ENCODE results near the gene TAGLN.

TAGLN gene

DNA sequence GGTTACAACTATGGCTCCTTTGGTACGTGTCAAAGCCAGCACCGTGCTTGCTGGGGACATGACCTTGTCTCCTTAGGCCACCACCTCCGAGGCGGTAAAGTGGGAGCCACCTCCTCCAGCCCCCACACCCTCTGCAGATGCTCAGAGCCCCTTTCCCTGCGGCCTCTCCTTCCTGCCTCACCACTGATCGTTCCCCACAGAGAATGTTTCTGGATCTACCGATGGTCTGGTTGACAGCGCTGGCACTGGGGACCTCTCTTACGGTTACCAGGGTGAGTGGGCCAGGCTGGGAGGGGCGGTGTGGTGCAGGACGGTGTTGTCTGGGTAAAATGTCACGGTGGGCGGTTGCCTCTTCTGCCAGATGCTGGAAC lies 11.8 kb upstream of the TAGLN start:
- H3K4me3 ChIP-seq (ENCODE audit: low read length), result no peak overlapping the region
- DNase-seq (ENCODE audit: low read depth), result no peak
- TF ChIP-seq, protein P1, sequence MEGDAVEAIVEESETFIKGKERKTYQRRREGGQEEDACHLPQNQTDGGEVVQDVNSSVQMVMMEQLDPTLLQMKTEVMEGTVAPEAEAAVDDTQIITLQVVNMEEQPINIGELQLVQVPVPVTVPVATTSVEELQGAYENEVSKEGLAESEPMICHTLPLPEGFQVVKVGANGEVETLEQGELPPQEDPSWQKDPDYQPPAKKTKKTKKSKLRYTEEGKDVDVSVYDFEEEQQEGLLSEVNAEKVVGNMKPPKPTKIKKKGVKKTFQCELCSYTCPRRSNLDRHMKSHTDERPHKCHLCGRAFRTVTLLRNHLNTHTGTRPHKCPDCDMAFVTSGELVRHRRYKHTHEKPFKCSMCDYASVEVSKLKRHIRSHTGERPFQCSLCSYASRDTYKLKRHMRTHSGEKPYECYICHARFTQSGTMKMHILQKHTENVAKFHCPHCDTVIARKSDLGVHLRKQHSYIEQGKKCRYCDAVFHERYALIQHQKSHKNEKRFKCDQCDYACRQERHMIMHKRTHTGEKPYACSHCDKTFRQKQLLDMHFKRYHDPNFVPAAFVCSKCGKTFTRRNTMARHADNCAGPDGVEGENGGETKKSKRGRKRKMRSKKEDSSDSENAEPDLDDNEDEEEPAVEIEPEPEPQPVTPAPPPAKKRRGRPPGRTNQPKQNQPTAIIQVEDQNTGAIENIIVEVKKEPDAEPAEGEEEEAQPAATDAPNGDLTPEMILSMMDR (conservative IDR thresholded peaks at IDR 0.05; ENCODE audit: low read length), result no peak

DNA sequence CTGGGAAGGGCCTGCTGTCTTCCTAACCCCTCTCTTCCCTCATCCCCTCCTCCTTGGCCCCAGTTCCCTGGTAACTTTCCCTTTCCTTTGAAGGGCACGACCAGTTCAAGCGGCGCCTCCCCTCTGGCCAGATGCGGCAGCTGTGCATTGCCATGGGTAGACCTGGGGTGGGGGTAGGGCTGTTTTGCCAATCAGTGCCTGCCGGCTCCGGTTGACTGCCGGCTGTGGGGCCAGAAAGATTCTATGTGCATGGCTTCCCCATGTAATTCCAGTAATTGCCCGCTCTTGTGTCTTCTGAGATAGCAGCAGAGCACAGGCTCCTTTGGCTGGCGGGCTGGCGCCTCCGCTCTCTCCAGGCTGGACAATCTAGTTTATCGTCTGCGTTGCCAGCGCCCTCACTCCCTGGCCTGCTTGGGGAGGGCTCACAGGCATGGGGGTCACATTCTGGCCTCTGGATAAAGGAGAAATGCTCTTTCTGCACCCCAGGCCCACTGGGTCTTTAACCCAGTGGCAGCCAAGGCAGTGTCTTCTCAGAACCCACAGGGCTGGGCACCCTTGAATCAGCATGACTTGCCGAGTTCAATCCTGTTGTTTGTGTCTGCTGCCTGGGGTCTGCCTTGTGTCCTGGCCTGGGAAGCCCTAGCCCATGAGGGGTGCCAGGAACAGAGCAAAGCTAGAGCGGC lies 11.2 kb upstream of the TAGLN start:
- TF ChIP-seq, protein P1 (conservative IDR thresholded peaks at IDR 0.05; ENCODE audit: low read length), result no peak
- H3K4me3 ChIP-seq (ENCODE audit: low read length), result no peak overlapping the region
- DNase-seq (ENCODE audit: low read depth), result no peak

DNA sequence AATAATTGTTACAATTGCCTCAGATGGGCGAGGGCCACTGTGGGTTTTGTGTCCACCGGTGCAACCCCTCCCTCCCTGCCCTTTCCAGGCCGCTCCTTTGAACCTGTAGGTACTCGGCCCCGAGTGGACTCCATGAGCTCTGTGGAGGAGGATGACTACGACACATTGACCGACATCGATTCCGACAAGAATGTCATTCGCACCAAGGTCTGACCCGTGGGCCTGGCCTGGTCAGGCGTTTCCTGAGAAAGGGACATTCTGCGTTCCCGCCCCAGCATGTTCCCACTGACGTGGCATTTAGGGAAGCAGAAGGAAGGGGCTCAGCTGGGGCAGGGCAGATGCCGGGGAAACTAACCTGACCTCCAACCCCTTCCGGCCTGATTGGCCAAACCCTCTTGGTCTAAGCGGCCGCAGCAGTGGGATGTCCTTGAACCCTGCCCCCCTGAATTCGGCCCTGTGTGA lies 10.5 kb upstream of the TAGLN start:
- DNase-seq (ENCODE audit: low read depth), result no peak
- H3K4me3 ChIP-seq (ENCODE audit: low read length), result no peak overlapping the region
- TF ChIP-seq, protein P1 (conservative IDR thresholded peaks at IDR 0.05; ENCODE audit: low read length), result no peak

DNA sequence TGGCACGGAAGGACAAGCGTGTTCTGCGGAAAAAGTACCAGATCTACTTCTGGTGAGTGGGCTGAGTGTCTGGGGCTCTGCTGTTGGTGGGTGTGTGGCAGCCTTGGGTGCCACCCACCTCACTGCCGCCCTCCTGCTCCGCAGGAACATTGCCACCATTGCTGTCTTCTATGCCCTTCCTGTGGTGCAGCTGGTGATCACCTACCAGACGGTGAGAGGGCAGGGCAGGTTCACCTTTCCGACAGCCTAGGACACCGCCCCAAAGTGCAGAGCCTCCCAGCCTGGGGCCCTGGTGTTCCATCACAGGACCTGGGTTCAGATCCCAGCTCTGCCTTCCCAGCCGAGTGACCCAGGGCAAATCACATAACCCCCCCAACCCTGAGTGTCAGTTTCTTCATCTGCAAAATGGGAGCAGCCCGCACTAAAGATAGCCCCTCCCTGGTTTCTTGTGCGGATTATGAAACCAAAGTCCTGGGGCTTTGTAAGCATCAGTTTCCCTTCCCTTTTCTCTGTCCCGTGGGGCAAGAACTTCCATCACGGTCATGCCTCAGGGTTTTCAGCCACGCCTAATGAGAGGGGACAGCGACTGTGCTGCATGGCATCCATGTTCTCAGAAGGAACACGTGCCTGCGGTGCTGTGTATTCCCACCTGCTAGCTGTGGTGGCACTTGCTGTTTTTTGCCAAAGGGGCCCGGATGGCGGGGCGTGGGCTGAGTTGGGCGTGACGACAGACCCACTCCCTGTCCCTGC lies 9.8 kb upstream of the TAGLN start:
- H3K4me3 ChIP-seq (ENCODE audit: low read length), result no peak overlapping the region
- no peak for DNase-seq (ENCODE audit: low read depth)
- TF ChIP-seq, protein P1 (conservative IDR thresholded peaks at IDR 0.05; ENCODE audit: low read length), result no peak

DNA sequence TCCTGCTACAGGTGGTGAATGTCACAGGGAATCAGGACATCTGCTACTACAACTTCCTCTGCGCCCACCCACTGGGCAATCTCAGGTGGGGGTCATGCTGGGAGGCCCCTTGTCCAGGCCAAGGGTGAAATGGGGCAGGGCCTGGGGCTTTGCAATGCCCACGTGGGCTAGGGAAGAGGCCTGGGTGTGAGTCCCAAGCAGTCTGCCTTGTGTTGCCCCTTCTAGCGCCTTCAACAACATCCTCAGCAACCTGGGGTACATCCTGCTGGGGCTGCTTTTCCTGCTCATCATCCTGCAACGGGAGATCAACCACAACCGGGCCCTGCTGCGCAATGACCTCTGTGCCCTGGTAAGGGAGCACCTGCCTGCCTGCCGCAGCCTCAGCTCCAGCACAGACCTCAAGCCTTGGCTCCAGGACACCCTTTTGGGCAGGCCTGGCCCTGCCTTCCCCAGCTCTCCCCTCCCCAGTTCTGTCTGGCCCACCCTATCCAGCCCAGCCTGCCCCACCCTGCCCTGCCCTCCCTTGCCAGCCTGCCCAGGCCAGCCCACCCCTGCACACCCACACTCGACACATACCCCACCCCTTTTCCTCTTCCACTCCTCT lies 9.1 kb upstream of the TAGLN start:
- no peak overlapping the region for H3K4me3 ChIP-seq (ENCODE audit: low read length)
- TF ChIP-seq, protein P1 (conservative IDR thresholded peaks at IDR 0.05; ENCODE audit: low read length), result no peak
- DNase-seq (ENCODE audit: low read depth), result no peak

DNA sequence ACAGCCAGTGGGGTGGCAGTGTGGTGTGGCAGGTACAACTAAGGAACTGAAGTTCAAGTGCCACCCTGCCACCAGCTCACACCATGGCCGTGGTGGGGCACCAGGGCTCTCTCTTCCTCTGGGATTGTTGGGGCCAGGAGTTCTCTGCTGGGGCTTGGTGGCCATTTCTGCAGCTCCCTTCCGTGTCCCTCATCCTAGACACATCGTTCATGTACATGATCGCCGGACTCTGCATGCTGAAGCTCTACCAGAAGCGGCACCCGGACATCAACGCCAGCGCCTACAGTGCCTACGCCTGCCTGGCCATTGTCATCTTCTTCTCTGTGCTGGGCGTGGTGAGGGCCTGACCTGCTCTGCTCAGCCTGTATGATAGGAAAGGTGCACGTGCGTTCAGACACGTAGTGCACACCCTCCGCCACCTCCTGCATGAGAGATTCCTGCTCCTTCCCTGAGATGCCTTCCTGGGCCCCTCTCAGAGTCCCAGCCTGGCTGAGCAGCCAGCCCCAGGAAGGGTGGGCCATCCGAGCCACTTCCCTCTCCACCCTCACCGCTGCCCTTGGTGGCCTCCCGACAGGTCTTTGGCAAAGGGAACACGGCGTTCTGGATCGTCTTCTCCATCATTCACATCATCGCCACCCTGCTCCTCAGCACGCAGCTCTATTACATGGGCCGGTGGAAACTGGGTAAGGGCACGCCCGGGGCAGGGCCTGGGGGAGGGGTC lies 7.3 kb upstream of the TAGLN start:
- H3K4me3 ChIP-seq (ENCODE audit: low read length), result no peak overlapping the region
- TF ChIP-seq, protein P1 (conservative IDR thresholded peaks at IDR 0.05; ENCODE audit: low read length), result no peak
- no peak for DNase-seq (ENCODE audit: low read depth)

Data from AG10803 (cell line).